Activated CD8-positive, alpha-beta memory T cell treated with anti-CD3 and anti-CD28 coated beads for 36 hours (primary cell): ENCODE measurements around the gene OST4. TPM values are rescaled to one million over a fixed set of nuclear protein-coding genes. Genes with fewer than 3 reads are reported as not detected.

Experiments
- CTCF ChIA-PET: fragments of 350-600 bp; sonication (Branson Sonifier 250); formaldehyde crosslinking; loops from one replicate; lab custom pipeline; 2021; ENCODE audit warnings: antibody characterized with exemption; lab: Charles Lee
- POLR2A ChIA-PET: fragments of 350-600 bp; sonication (Branson Sonifier 250); formaldehyde crosslinking; loops from one replicate; lab custom pipeline; 2021; ENCODE audit warnings: antibody characterized with exemption; lab: Charles Lee
- total RNA-seq, 2 experiments: library from RNA; stranded (reverse); gene quantifications; one replicate each; pipeline ENCODE4 v1.2.3, GENCODE V29; 2021

OST4 gene
- total RNA-seq, 2 experiments from 2014 or later = 338 to 350 TPM

GRCh38 chr2:27085062-27085672, 13.7 kb upstream of the OST4 start:
- POLR2A ChIA-PET = interaction anchor here (0.6 to 1.9 kb wide), 3 partner anchors 14 to 179 kb away, joined by 3 to 4 read pairs (median 3); partner anchors contain the start of gene OST4
- CTCF ChIA-PET = interaction anchor here (1.0 to 3.2 kb wide), 5 partner anchors 11 to 194 kb away, joined by 3 to 11 read pairs (median 4); no protein-coding TSS in a partner anchor

- POLR2A ChIA-PET = no interaction called here
- CTCF ChIA-PET = interaction anchor here (1.0 to 3.2 kb wide), 5 partner anchors 10 to 195 kb away, joined by 3 to 11 read pairs (median 4); partner anchors contain the start of gene OST4
Observed at GRCh38 chr2:27084297-27085061, 13.0 kb upstream of the OST4 start.

GRCh38 chr2:27083410-27084296, 12.2 kb upstream of the OST4 start:
- POLR2A ChIA-PET = interaction anchor here (1.0 kb wide), 1 partner anchor 12 kb away, joined by 5 read pairs; the partner anchor contains the start of gene OST4
- CTCF ChIA-PET = interaction anchor here (0.7 to 3.2 kb wide), 3 partner anchors 10 to 67 kb away, joined by 3 to 11 read pairs (median 4); partner anchors contain the start of gene OST4

GRCh38 chr2:27082773-27083409, 11.4 kb upstream of the OST4 start:
- CTCF ChIA-PET = interaction anchor here (0.6 to 3.2 kb wide), 5 partner anchors 9 to 129 kb away, joined by 3 to 11 read pairs (median 4); partner anchors contain the start of genes OST4 and SLC5A6
- POLR2A ChIA-PET = interaction anchor here (0.9 to 1.0 kb wide), 2 partner anchors 12 to 32 kb away, joined by 4 to 5 read pairs; partner anchors contain the start of gene OST4

GRCh38 chr2:27081984-27082772, 10.7 kb upstream of the OST4 start:
- POLR2A ChIA-PET = interaction anchor here (0.5 to 1.3 kb wide), 4 partner anchors 9 to 37 kb away, joined by 4 to 10 read pairs (median 4); partner anchors contain the start of gene OST4
- CTCF ChIA-PET = interaction anchor here (0.6 to 1.9 kb wide), 5 partner anchors 11 to 130 kb away, joined by 3 to 5 read pairs (median 4); partner anchors contain the start of genes AGBL5, OST4 and SLC5A6

- ChIA-PET CTCF (interaction anchor here (0.6 to 1.7 kb wide), 3 partner anchors 8 to 239 kb away, joined by 3 to 8 read pairs (median 4); no protein-coding TSS in a partner anchor), POLR2A (interaction anchor here (1.0 to 1.3 kb wide), 3 partner anchors 8 to 48 kb away, joined by 3 to 8 read pairs (median 4); partner anchors contain the start of genes OST4 and TMEM214)
Observed at GRCh38 chr2:27080603-27080936, 9.1 kb upstream of the OST4 start.

- ChIA-PET CTCF (interaction anchor here (1.7 kb wide), 1 partner anchor 7 kb away, joined by 8 read pairs; no protein-coding TSS in a partner anchor), POLR2A (no interaction called here)
Observed at GRCh38 chr2:27080140-27080469, 8.7 kb upstream of the OST4 start.

- ChIA-PET POLR2A (no interaction called here), CTCF (interaction anchor here (1.7 kb wide), 1 partner anchor 7 kb away, joined by 8 read pairs; no protein-coding TSS in a partner anchor)
Observed at GRCh38 chr2:27079233-27080139, 8.0 kb upstream of the OST4 start.

GRCh38 chr2:27078267-27079194, 7.1 kb upstream of the OST4 start, which contains the start of gene EMILIN1:
TSS of gene EMILIN1 (plus strand) at chr2:27078615. CDS start at chr2:27079066, 451 bp downstream.
- ChIA-PET POLR2A (no interaction called here), CTCF (interaction anchor here (0.7 kb wide), 1 partner anchor 46 kb away, joined by 3 read pairs; no protein-coding TSS in a partner anchor)

- POLR2A ChIA-PET = no interaction called here
Observed at GRCh38 chr2:27077231-27077630, 5.8 kb upstream of the OST4 start.

GRCh38 chr2:27076323-27076722, 4.9 kb upstream of the OST4 start:
- ChIA-PET CTCF (interaction anchor here (0.6 kb wide), 1 partner anchor 95 kb away, joined by 5 read pairs; no protein-coding TSS in a partner anchor), POLR2A (no interaction called here)

More at GRCh38 chr2:27077231-27077630, 5.8 kb upstream of the OST4 start:
- CTCF ChIA-PET = interaction anchor here (1.1 kb wide), 1 partner anchor 26 kb away, joined by 3 read pairs; the partner anchor contains the start of gene AGBL5

- POLR2A ChIA-PET = interaction anchor here (0.7 kb wide), 1 partner anchor 25 kb away, joined by 3 read pairs; no protein-coding TSS in a partner anchor
- CTCF ChIA-PET = interaction anchor here (3.4 kb wide), 1 partner anchor 9 kb away, joined by 11 read pairs; no protein-coding TSS in a partner anchor
Observed at GRCh38 chr2:27075566-27075871, 4.1 kb upstream of the OST4 start.

- ChIA-PET CTCF (interaction anchor here (3.4 kb wide), 1 partner anchor 10 kb away, joined by 11 read pairs; no protein-coding TSS in a partner anchor), POLR2A (interaction anchor here (0.7 kb wide), 1 partner anchor 24 kb away, joined by 3 read pairs; no protein-coding TSS in a partner anchor)
Observed at GRCh38 chr2:27074738-27075565, 3.5 kb upstream of the OST4 start.

- POLR2A ChIA-PET = interaction anchor here (0.6 to 0.7 kb wide), 2 partner anchors 9 to 23 kb away, joined by 4 to 6 read pairs; no protein-coding TSS in a partner anchor
- CTCF ChIA-PET = interaction anchor here (0.7 to 3.4 kb wide), 3 partner anchors 11 to 270 kb away, joined by 3 to 11 read pairs (median 4); partner anchors contain the start of gene KHK
Observed at GRCh38 chr2:27073782-27074181, 2.3 kb upstream of the OST4 start.
